GM12874 (cell line): ENCODE data around the gene C12orf42.

Experiments
- TF ChIP-seq, protein P1 (sequence below): IDR thresholded peaks from 2 replicates; pipeline ENCODE4 v1.5.1; 2011; ENCODE audit warnings: low read depth, mild to moderate bottlenecking, control low read depth, low read length, moderate library complexity; ENCODE audit not compliant: insufficient read depth

Gene C12orf42

DNA sequence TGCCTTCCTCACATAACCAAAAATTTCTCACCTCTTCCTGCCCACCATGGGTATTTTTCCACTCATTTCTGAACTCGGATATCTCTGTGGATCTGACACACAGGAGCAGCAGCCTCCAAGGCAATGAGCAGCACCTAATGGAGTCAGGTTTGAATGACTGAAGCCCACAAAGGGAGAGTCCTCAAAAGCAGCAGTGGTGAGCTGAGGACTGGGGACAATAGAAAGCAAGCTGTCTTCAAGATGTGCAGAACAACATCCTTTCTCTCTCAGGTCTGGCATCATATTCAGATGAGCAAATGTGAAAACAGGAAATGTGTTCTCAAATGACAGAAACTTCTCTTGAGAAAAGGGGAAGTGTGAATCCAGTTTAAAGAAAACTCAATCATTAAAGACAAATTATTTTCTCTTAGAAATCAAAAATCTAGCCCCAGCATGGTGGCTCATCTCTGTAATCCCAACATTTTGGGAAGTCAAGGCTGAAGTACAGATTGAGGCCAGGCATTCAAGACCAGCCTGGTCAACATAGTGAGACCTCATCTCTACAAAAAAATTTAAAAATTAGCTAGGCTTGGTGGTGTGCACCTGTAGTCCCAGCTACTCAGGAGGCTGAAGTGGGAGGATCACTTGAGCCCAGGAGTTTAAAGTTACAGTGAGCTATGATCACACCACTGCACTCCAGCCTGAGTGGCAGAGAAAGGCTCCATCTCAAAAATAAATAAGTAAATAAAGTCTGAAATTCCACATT lies 54.2 kb downstream of the C12orf42 start:
- TF ChIP-seq, protein P1, sequence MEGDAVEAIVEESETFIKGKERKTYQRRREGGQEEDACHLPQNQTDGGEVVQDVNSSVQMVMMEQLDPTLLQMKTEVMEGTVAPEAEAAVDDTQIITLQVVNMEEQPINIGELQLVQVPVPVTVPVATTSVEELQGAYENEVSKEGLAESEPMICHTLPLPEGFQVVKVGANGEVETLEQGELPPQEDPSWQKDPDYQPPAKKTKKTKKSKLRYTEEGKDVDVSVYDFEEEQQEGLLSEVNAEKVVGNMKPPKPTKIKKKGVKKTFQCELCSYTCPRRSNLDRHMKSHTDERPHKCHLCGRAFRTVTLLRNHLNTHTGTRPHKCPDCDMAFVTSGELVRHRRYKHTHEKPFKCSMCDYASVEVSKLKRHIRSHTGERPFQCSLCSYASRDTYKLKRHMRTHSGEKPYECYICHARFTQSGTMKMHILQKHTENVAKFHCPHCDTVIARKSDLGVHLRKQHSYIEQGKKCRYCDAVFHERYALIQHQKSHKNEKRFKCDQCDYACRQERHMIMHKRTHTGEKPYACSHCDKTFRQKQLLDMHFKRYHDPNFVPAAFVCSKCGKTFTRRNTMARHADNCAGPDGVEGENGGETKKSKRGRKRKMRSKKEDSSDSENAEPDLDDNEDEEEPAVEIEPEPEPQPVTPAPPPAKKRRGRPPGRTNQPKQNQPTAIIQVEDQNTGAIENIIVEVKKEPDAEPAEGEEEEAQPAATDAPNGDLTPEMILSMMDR = no peak

DNA sequence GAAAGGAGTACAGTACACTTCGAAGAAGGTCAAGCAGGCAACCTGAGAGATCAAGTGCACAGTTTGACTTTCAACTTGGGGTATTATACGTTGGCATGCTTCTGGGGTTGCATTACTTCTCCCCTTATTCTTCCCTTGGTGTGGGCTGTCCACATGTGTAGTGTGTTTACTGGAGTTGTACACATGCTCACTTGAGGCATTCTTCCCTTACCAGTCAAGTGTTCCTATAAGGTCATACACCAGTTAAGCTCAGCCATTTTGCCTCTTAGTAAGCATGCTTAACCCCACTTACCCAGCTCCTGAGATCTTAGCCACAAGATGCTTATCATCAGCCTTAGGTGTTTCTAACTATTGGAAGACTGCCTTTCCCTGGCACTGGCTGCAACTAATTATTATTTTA lies 63.8 kb downstream of the C12orf42 start:
- TF ChIP-seq, protein P1 = no peak

DNA sequence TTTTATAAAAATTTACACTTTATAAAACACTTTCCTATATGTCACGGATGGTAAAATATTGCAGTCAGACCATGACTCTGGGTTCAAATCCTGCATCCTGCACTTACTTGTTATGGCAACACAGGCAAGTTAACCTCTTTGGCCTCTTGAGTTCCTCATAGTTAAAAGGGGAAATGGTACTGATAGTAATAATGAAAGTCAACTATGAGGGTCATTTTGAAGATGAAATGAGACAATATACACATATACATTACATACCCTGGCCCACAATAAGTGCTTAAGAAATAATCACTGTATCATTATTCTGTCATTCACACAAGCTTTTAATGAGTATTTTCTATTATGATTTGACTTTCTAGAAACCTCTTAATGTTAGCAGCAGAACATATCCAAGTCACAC lies 64.4 kb downstream of the C12orf42 start:
- TF ChIP-seq, protein P1 = no peak

DNA sequence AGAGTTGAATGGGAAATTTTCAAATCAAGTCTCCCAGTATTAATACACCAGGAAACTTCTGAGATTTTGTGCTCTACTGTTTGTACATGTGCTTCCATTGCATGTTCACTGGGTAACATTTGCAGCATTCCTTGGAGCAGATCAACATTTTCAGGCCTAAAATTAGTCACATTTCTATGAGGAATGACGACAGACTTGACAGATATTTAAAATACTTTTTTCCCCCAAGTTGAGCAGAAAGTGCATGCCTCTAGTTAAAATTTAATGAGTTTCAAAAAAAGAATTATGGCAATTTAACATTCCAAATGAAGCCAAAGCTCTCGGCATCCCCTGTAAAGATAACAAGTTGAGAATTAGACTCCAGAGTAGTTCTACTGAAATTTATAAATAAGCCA lies 72.3 kb downstream of the C12orf42 start:
- TF ChIP-seq, protein P1 = no peak

DNA sequence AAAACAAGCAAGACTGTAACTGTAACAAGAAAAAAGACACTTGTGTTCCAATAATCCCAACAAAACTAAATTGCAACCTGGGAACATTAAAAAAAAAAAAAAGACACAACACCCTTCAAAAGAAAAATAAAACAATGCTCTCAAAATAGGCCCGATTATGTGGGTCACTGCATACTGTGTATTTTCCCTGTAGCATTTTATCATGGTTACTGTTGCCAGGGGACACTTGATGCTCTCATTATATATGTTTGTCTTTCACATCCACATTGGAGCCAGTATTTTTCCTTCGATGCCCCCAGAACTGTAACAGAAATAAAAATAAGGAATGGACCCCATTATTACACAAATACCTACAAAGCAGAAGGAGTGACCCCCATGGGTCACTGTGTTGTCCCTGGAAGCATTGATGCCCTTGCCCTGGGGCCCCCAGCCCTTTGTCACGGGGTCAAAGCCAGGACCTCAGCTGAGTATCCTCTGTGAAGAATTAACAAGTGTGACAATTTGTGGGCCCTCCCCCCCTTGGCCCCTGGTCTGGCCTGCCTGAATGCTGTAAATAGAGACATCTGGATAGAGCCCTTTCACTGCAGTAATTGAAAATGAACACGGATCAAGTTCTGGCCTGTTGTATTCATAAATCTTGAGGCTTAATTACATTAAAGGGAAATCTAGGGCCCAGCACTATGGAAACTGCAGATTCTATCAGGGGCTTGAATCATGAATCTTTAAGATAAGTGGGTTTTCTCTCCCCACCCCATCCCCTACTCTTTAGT lies 72.8 kb downstream of the C12orf42 start:
- TF ChIP-seq, protein P1 = no peak

DNA sequence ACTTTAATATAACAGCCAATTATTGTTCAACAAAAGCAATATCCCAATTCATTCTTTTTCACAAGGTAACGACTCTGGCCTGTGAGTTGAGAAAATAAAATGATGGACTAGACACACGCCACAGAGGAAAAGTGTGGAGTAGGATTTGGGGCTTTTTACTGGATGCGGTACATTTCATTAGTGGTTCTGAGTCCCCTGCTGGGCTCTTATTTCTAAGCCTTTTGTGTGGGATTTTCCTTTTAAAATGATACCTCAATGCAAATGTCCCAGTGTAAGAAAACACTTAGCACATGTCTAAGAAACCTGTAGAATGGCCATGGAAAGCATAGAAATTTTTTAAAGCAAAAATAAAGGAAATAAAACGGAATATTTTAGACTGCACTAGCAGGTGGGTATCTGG lies 73.4 kb downstream of the C12orf42 start:
- TF ChIP-seq, protein P1 = no peak

DNA sequence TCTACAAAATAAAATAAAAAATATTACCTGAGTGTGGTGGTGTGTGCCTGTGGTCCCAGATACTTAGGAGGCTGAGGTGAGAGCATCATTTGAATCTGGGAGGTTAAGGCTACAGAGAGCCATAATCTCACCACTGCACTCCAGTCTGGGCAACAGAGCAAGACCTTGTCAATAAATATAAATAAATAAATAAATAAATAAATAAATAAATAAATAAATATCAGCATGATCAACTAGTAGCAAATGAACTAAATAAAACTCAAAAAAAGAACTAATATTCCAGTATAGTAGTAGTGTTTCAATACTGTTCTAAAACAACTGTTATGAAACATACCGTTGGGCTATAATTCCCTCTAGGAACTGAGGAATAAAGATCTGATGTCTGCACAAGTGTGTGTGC lies 74.4 kb downstream of the C12orf42 start:
- TF ChIP-seq, protein P1 = no peak
